OCI-LY3 (cell line): ENCODE results near the gene KCTD13.

ENCODE experiments used
- H2AFZ ChIP-seq: fragments of 200-600, 300-600 bp; shearing (Covaris generic); 2 replicates; pipeline ENCODE4 v1.6.0; 2014; ENCODE audit warnings: antibody characterized with exemption, low read depth, low read length
- H3K27ac ChIP-seq: fragments of 200-600, 300-600 bp; sonication (generic); 2 replicates; pipeline ENCODE4 v1.5.1; 2014; ENCODE audit warnings: mild to moderate bottlenecking, low read length, moderate library complexity, mixed read lengths
- H3K27me3 ChIP-seq: fragments of 200-600, 300-600 bp; sonication (generic); 2 replicates; pipeline ENCODE4 v1.6.1; 2014; ENCODE audit warnings: low read depth, low read length, mixed read lengths
- H3K36me3 ChIP-seq: fragments of 200-600, 300-600 bp; sonication (generic); replicated peaks from 2 replicates; pipeline ENCODE3; 2014; ENCODE audit warnings: low read depth, low read length, mixed read lengths
- H3K4me1 ChIP-seq: fragments of 300-600, 200-600 bp; sonication (generic); 2 replicates; pipeline ENCODE4 v1.6.1; 2014; ENCODE audit warnings: low read length, mixed read lengths
- H3K4me2 ChIP-seq: fragments of 200-600, 300-600 bp; sonication (generic); 2 replicates; pipeline ENCODE4 v1.6.1; 2014; ENCODE audit warnings: low read length, mixed read lengths
- H3K4me3 ChIP-seq: fragments of 300-600, 200-600 bp; sonication (generic); 2 replicates; pipeline ENCODE4 v1.5.1; 2014; ENCODE audit warnings: antibody characterized with exemption, mild to moderate bottlenecking, low read length, moderate library complexity
- H3K79me2 ChIP-seq: fragments of 300-600, 200-600 bp; shearing (Covaris generic); 2 replicates; pipeline ENCODE4 v1.6.1; 2014; ENCODE audit warnings: mild to moderate bottlenecking, low read length, mixed read lengths
- H3K9ac ChIP-seq: fragments of 300-600, 200-600 bp; shearing (Covaris generic); 2 replicates; pipeline ENCODE4 v1.6.0; 2014; ENCODE audit warnings: mild to moderate bottlenecking, low read length, moderate library complexity
- H3K9me3 ChIP-seq: fragments of 200-600, 300-600 bp; shearing (Covaris generic); 2 replicates; pipeline ENCODE4 v1.6.1; 2014; ENCODE audit warnings: low read length, mixed read lengths; ENCODE audit not compliant: insufficient read depth
- H4K20me1 ChIP-seq: fragments of 200-600, 300-600 bp; sonication (generic); 2 replicates; pipeline ENCODE4 v1.6.1; 2016; ENCODE audit warnings: low read length, mixed read lengths; ENCODE audit not compliant: insufficient read depth
- EZH2phosphoT487 ChIP-seq: fragments of 200-600 bp; shearing (Covaris generic); IDR thresholded peaks from 2 replicates; pipeline ENCODE4 v1.6.1; 2018; ENCODE audit warnings: antibody characterized with exemption, mixed run types, low read depth
- TF ChIP-seq, protein P1 (sequence below): fragments of 200-600, 300-600 bp; sonication (generic); IDR thresholded peaks from 2 replicates; pipeline ENCODE4 v1.5.1; 2014; ENCODE audit warnings: antibody characterized with exemption, low read length, low read depth

Gene KCTD13, protein sequence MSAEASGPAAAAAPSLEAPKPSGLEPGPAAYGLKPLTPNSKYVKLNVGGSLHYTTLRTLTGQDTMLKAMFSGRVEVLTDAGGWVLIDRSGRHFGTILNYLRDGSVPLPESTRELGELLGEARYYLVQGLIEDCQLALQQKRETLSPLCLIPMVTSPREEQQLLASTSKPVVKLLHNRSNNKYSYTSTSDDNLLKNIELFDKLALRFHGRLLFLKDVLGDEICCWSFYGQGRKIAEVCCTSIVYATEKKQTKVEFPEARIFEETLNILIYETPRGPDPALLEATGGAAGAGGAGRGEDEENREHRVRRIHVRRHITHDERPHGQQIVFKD

DNA sequence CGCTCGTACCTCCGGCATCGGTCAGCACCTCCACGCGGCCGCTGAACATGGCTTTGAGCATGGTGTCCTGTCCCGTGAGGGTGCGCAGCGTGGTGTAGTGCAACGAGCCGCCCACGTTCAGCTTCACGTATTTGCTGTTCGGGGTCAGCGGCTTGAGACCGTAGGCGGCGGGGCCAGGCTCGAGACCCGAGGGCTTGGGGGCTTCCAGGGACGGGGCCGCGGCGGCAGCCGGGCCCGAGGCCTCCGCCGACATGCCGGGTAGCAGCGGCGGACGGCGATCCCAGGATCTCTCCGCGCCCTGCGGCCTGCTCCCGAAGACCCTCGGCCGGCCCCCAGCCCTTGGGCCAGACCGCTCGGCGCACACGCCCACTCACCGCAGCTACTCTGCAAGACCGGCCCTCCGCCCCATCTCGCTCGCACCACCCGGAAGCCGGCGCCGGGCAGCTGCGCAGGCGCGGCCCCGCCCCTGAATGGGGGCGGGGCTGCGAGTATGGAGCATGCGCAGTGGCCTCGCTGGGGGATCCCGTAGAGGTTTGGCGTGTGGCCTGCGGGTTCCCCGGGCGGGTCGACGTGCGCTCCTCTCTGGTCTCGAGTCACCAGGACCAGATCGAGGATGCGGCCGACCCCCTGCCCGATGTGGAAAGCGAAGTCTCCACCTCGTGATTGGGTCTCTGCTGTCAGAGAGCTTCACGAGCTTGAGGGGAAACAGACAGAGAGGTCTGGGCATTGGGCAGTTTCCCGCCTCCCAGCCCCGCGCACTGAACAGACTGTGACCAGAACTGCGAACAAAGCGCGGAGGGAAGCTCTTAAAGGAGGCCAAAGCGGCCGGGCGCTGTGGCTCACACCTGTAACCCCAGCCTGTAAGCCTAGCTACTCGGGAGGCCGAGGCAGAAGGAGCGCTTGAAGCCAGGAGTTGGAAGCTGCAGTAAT, at the start of gene KCTD13:
KCTD13 (minus strand) TSS at position 446 of the 930 bp plus-strand sequence; CDS start at position 253, 193 bp downstream.
- H3K27ac ChIP-seq = peak within 1 kb of the TSS; percentile 39
- no peaks in the 10 kb centered on the region for H3K27me3 ChIP-seq
- peak within 1 kb of the TSS; percentile 79 for H3K4me3 ChIP-seq
- H3K4me2 ChIP-seq = peak within 1 kb of the TSS; percentile 99
- no peak for TF ChIP-seq EZH2phosphoT487
- TF ChIP-seq, protein P1, sequence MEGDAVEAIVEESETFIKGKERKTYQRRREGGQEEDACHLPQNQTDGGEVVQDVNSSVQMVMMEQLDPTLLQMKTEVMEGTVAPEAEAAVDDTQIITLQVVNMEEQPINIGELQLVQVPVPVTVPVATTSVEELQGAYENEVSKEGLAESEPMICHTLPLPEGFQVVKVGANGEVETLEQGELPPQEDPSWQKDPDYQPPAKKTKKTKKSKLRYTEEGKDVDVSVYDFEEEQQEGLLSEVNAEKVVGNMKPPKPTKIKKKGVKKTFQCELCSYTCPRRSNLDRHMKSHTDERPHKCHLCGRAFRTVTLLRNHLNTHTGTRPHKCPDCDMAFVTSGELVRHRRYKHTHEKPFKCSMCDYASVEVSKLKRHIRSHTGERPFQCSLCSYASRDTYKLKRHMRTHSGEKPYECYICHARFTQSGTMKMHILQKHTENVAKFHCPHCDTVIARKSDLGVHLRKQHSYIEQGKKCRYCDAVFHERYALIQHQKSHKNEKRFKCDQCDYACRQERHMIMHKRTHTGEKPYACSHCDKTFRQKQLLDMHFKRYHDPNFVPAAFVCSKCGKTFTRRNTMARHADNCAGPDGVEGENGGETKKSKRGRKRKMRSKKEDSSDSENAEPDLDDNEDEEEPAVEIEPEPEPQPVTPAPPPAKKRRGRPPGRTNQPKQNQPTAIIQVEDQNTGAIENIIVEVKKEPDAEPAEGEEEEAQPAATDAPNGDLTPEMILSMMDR = no peak
- H2AFZ ChIP-seq = peak within 1 kb of the TSS; percentile 71
- H3K9me3 ChIP-seq = no peaks in the 10 kb centered on the region
- H3K4me1 ChIP-seq = peaks cover 17% of the 10 kb centered on the region
- H3K79me2 ChIP-seq = peaks cover 15% of the 10 kb centered on the region
- H3K9ac ChIP-seq = peak within 1 kb of the TSS; percentile 78
- H4K20me1 ChIP-seq = no peaks in the 10 kb centered on the region
- peaks cover 3% of the 10 kb centered on the region for H3K36me3 ChIP-seq

DNA sequence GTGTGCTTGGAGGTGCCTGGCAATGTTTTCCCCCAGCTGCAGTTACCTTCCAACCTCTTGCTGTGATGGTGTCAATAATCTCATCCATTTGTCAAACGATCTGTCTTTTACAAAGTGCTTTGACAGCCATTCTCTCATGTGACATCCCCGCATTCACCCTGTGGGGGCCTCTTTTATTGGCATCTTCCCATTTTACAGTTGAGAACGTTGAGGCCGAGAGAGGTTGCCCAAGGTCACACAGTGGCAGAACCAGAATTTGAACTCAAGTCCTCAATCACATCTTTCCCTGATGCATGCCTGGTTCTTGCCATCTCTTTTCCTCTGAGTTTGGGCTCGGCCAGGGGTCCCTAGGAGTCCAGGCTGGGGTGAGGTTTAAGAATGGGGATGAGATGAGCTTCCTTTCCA, 49.1 kb upstream of the KCTD13 start:
- H3K9ac ChIP-seq = peak overlapping the region; percentile 98
- no peak overlapping the region for H3K27ac ChIP-seq
- H3K4me3 ChIP-seq = peak overlapping the region; percentile 98
- H3K79me2 ChIP-seq = peaks cover 40% of the 10 kb centered on the region
- H3K4me2 ChIP-seq = peak overlapping the region; percentile 99
- H3K27me3 ChIP-seq = no peaks in the 10 kb centered on the region
- H4K20me1 ChIP-seq = peaks cover 25% of the 10 kb centered on the region; the same call in 1 of the 2 replicates
- H2AFZ ChIP-seq = no peak overlapping the region
- H3K9me3 ChIP-seq = no peaks in the 10 kb centered on the region
- peaks cover 23% of the 10 kb centered on the region for H3K36me3 ChIP-seq
- H3K4me1 ChIP-seq = peaks cover 22% of the 10 kb centered on the region
- TF ChIP-seq, protein P1 = no peak
- no peak for TF ChIP-seq EZH2phosphoT487

DNA sequence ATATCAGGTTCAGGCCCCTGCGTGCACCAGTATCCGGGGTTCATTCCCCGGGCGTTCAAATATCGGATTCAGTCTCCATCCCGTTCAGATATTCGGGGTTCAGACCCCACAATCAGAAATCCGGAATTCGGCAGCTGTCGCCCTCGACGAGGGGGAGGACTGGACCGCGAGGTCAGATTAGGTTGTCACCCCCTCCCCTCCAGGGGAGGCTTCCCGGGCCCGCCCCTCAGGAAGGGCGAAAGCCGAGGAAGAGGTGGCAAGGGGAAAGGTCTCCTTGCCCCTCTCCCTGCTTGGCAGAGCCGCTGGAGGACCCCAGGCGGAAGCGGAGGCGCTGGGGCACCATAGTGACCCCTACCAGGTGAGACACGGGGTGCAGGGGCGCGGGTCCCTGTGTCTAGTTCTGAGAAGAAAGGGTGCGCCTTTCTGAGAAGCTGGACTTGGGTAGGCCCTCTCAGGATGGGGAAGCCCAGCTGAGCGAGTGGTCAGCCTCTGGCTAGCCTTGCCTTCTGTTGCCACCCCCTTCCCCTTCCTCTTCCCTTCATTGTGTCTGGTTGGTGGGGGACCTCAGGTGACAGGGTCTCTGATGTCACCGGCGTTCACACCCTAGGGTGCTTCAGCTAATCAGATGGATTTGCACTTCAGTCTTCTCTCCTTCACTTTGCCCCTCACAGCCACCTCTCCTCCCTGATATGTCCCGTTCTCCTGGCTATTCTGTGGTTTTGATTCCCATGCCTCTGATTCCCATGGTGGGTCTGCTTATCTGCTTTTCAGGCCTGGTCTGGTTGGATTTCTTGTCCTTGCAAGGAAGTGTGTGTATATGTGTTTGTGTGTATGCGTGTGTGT, 48.5 kb upstream of the KCTD13 start:
- 0 out of 2 replicates have a peak overlapping the region, but pooled peaks have one; percentile 78 for H2AFZ ChIP-seq
- H3K9ac ChIP-seq = peak overlapping the region; percentile 98
- peaks cover 25% of the 10 kb centered on the region; the same call in 1 of the 2 replicates for H4K20me1 ChIP-seq
- H3K4me3 ChIP-seq = peak overlapping the region; percentile 98
- peaks cover 40% of the 10 kb centered on the region for H3K79me2 ChIP-seq
- H3K4me2 ChIP-seq = peak overlapping the region; percentile 99
- H3K9me3 ChIP-seq = no peaks in the 10 kb centered on the region
- TF ChIP-seq, protein P1 = no peak
- no peak for TF ChIP-seq EZH2phosphoT487
- peaks cover 17% of the 10 kb centered on the region for H3K36me3 ChIP-seq
- H3K27ac ChIP-seq = peak overlapping the region; percentile 48
- no peaks in the 10 kb centered on the region for H3K27me3 ChIP-seq
- H3K4me1 ChIP-seq = peaks cover 22% of the 10 kb centered on the region
